ENCODE measurements around the gene ARID1B. TPM values are rescaled to one million over a fixed set of nuclear protein-coding genes. Genes with fewer than 3 reads are reported as not detected.

The ARID1B gene
- total and polyA plus RNA-seq, 2 of the 13 experiments (the other 11 are each of a cell fraction or from before 2014, with no cell fraction given), result 20.1 to 32.6 TPM

DNA sequence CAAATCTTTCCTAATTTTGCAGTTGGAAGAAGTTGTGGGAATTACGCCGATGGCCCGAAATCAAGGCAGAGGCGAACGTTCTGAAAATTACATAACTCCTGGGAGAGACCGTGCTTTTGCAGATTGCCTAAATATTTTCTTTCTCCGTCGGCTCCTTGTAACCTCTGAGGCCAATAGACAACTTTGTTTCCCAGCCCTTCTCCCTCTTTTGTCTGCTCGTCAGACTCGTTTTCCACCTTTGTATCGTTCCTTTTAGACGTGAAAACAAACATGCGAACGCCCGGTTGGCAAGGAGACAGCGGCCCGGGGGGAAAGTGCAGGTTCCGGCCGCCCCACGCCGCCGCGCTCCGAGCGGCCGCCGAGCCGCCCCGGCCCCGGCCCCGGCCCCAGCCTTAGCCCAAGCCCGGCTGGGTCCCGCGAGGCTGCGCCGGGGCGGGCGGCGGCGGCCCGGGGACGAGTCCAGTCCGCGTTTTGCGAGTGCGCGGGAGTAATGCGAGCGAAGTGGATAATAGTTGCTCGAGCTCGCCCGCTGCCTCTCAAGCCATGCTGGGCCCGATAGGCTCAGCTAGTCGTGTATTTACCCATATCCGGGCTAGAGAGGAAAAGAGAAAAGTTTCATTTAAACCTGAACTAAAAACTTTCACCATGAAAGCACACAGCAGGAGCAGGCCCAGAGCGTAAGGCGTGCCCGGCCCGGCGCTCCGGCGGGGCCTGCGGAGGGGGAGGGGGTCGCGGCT, at the start of gene ARID1B (continued):
- TF ChIP-seq, protein P1, sequence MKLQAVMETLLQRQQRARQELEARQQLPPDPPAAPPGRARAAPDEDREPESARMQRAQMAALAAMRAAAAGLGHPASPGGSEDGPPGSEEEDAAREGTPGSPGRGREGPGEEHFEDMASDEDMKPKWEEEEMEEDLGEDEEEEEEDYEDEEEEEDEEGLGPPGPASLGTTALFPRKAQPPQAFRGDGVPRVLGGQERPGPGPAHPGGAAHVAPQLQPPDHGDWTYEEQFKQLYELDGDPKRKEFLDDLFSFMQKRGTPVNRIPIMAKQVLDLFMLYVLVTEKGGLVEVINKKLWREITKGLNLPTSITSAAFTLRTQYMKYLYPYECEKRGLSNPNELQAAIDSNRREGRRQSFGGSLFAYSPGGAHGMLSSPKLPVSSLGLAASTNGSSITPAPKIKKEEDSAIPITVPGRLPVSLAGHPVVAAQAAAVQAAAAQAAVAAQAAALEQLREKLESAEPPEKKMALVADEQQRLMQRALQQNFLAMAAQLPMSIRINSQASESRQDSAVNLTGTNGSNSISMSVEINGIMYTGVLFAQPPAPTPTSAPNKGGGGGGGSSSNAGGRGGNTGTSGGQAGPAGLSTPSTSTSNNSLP (IDR thresholded peaks at IDR 0.05; ENCODE audit: low read depth, low read length), result no peak
- TF ChIP-seq, protein P2, sequence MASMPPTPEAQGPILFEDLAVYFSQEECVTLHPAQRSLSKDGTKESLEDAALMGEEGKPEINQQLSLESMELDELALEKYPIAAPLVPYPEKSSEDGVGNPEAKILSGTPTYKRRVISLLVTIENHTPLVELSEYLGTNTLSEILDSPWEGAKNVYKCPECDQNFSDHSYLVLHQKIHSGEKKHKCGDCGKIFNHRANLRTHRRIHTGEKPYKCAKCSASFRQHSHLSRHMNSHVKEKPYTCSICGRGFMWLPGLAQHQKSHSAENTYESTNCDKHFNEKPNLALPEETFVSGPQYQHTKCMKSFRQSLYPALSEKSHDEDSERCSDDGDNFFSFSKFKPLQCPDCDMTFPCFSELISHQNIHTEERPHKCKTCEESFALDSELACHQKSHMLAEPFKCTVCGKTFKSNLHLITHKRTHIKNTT (CRISPR knock-in tag; IDR thresholded peaks at IDR 0.05), result no peak
- TF ChIP-seq KLF15 (CRISPR knock-in tag; IDR thresholded peaks at IDR 0.05; ENCODE audit: borderline replicate concordance), result 0 out of 2 replicates have a peak, but pooled peaks have one; percentile 60
- TF ChIP-seq ZFAT (CRISPR knock-in tag; conservative IDR thresholded peaks at IDR 0.05), result no peak
- no peak for TF ChIP-seq HNRNPH1 (optimal IDR thresholded peaks at IDR 0.05; ENCODE audit: low read depth, low read length)
- no peak for TF ChIP-seq CHD4 (IDR thresholded peaks at IDR 0.05; ENCODE audit: borderline replicate concordance, low read length)
- peak; percentile 37 for TF ChIP-seq PTBP1 (IDR thresholded peaks at IDR 0.05; ENCODE audit: low read depth, low read length, poor library complexity, severe bottlenecking)
- TF ChIP-seq, protein P3, sequence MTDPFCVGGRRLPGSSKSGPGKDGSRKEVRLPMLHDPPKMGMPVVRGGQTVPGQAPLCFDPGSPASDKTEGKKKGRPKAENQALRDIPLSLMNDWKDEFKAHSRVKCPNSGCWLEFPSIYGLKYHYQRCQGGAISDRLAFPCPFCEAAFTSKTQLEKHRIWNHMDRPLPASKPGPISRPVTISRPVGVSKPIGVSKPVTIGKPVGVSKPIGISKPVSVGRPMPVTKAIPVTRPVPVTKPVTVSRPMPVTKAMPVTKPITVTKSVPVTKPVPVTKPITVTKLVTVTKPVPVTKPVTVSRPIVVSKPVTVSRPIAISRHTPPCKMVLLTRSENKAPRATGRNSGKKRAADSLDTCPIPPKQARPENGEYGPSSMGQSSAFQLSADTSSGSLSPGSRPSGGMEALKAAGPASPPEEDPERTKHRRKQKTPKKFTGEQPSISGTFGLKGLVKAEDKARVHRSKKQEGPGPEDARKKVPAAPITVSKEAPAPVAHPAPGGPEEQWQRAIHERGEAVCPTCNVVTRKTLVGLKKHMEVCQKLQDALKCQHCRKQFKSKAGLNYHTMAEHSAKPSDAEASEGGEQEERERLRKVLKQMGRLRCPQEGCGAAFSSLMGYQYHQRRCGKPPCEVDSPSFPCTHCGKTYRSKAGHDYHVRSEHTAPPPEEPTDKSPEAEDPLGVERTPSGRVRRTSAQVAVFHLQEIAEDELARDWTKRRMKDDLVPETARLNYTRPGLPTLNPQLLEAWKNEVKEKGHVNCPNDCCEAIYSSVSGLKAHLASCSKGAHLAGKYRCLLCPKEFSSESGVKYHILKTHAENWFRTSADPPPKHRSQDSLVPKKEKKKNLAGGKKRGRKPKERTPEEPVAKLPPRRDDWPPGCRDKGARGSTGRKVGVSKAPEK (CRISPR knock-in tag; IDR thresholded peaks at IDR 0.05; ENCODE audit: borderline replicate concordance), result no peak
- peak; percentile 17; the same call in 1 of the 2 replicates for TF ChIP-seq FOXC1 (CRISPR knock-in tag; IDR thresholded peaks at IDR 0.05; ENCODE audit: borderline replicate concordance)
- TF ChIP-seq, protein P4, sequence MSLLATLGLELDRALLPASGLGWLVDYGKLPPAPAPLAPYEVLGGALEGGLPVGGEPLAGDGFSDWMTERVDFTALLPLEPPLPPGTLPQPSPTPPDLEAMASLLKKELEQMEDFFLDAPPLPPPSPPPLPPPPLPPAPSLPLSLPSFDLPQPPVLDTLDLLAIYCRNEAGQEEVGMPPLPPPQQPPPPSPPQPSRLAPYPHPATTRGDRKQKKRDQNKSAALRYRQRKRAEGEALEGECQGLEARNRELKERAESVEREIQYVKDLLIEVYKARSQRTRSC (CRISPR knock-in tag; IDR thresholded peaks at IDR 0.05; ENCODE audit: low read depth), result 0 out of 2 replicates have a peak, but pooled peaks have one; percentile 23
- TF ChIP-seq, protein P5, sequence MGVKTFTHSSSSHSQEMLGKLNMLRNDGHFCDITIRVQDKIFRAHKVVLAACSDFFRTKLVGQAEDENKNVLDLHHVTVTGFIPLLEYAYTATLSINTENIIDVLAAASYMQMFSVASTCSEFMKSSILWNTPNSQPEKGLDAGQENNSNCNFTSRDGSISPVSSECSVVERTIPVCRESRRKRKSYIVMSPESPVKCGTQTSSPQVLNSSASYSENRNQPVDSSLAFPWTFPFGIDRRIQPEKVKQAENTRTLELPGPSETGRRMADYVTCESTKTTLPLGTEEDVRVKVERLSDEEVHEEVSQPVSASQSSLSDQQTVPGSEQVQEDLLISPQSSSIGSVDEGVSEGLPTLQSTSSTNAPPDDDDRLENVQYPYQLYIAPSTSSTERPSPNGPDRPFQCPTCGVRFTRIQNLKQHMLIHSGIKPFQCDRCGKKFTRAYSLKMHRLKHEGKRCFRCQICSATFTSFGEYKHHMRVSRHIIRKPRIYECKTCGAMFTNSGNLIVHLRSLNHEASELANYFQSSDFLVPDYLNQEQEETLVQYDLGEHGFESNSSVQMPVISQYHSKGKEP (CRISPR knock-in tag; IDR thresholded peaks at IDR 0.05), result no peak
- no peak for TF ChIP-seq ZSCAN31 (CRISPR knock-in tag; IDR thresholded peaks at IDR 0.05; ENCODE audit: low read depth)
- no peak for TF ChIP-seq BHLHE40 (IDR thresholded peaks at IDR 0.05; ENCODE audit: low read length)
- TF ChIP-seq ZSCAN29 (CRISPR knock-in tag; conservative IDR thresholded peaks at IDR 0.05), result 0 out of 2 replicates have a peak, but pooled peaks have one; percentile 31
- TF ChIP-seq, protein P6, sequence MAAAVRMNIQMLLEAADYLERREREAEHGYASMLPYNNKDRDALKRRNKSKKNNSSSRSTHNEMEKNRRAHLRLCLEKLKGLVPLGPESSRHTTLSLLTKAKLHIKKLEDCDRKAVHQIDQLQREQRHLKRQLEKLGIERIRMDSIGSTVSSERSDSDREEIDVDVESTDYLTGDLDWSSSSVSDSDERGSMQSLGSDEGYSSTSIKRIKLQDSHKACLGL (CRISPR knock-in tag; IDR thresholded peaks at IDR 0.05), result no peak
- TF ChIP-seq ZNF530 (CRISPR knock-in tag; IDR thresholded peaks at IDR 0.05; ENCODE audit: low read depth), result no peak
- TF ChIP-seq ZNF563 (CRISPR knock-in tag; IDR thresholded peaks at IDR 0.05), result no peak
- TF ChIP-seq, protein P7, sequence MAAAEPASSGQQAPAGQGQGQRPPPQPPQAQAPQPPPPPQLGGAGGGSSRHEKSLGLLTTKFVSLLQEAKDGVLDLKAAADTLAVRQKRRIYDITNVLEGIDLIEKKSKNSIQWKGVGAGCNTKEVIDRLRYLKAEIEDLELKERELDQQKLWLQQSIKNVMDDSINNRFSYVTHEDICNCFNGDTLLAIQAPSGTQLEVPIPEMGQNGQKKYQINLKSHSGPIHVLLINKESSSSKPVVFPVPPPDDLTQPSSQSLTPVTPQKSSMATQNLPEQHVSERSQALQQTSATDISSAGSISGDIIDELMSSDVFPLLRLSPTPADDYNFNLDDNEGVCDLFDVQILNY (CRISPR knock-in tag; conservative IDR thresholded peaks at IDR 0.05), result peak; percentile 36; the same call in 1 of the 2 replicates
